Prostate gland (tissue), 2 donors: ENCODE data around the gene MRPL51.

Source experiments
- CTCF ChIP-seq, 4 experiments: fragments of 200-600 bp in 2 of 4; fragments of 450-650 bp in 2 of 4; sonication (generic) in 2 of 4; IDR thresholded peaks; 1 replicate in 3 of 4; 2 replicates in 1 of 4; pipeline ENCODE4 v1.5.1; 2016 to 2019; ENCODE audit warnings: antibody characterized with exemption in 4 of 4, mild to moderate bottlenecking in 2 of 4, moderate library complexity in 2 of 4
- POLR2A ChIP-seq: fragments of 450-650 bp; IDR thresholded peaks from one replicate; pipeline ENCODE4 v1.6.1; 2016; ENCODE audit warnings: antibody characterized with exemption, mild to moderate bottlenecking
- POLR2AphosphoS5 ChIP-seq: sonication (generic); formaldehyde crosslinking; IDR thresholded peaks from one replicate; pipeline ENCODE4 v1.6.1; 2017; ENCODE audit warnings: antibody characterized with exemption

DNA sequence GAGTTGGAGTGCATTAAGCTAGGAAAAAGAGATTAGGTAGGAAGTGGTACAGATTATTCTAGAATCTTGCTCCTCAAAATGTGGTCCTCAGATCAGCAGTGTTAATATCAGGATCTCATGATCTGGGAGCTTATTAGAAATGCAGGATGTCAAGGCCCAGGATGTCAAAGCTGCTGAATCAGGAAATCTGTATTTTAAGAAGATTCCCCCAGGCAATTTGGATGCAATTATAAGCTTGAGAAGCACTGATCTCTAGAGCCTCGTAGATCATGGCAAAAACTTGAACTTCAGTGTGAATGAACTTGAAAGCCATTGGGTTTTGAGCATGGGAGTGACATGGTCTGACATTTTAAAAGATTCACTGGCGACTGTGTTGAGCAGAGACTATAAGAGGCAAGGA, 7.4 kb upstream of the MRPL51 start:
- no peak for TF ChIP-seq CTCF (IDR thresholded peaks at IDR 0.05)
- no peak for TF ChIP-seq POLR2A
- TF ChIP-seq POLR2AphosphoS5: no peak
